A673 (cell line): ENCODE measurements around the gene KCND1. TPM values are rescaled to one million over a fixed set of nuclear protein-coding genes. Genes with fewer than 3 reads are reported as not detected.

Experiments
- BruUV-seq: library from RNA; stranded (reverse); fragments of 400-500 nt; replicated peaks from 2 replicates; lab custom pipeline; 2021; lab: Mats Ljungman, UMichigan
- CTCF ChIA-PET: fragments of 300-600 bp; sonication (Branson Sonifier 250); formaldehyde crosslinking; loops from one replicate; lab custom pipeline; 2022; ENCODE audit warnings: antibody characterized with exemption; lab: Charles Lee
- POLR2A ChIA-PET: fragments of 300-600 bp; sonication (Branson Sonifier 250); formaldehyde crosslinking; loops from one replicate; lab custom pipeline; 2022; ENCODE audit warnings: antibody characterized with exemption; ENCODE audit not compliant: low non-redundant PET; lab: Charles Lee
- DNase-seq: peaks from one replicate; pipeline ENCODE4 v3.0.0-alpha.2; 2015; ENCODE audit warnings: low spot score
- H3K27ac ChIP-seq: fragments of 200-600 bp; sonication (generic); 2 replicates; pipeline ENCODE4 v1.5.1; 2016; ENCODE audit warnings: mixed run types, low read depth, mild to moderate bottlenecking, mixed read lengths, antibody characterized with exemption, low read length; ENCODE audit not compliant: poor library complexity, severe bottlenecking
- H3K27me3 ChIP-seq: fragments of 200-600 bp; sonication (generic); replicated peaks from 2 replicates; pipeline ENCODE4 v1.6.1; 2017; ENCODE audit warnings: mixed run types, low read depth, mild to moderate bottlenecking, mixed read lengths, antibody characterized with exemption, low read length; ENCODE audit not compliant: insufficient read depth, poor library complexity
- H3K36me3 ChIP-seq: fragments of 200-600 bp; sonication (generic); 2 replicates; pipeline ENCODE4 v1.6.1; 2016; ENCODE audit warnings: mixed run types, mild to moderate bottlenecking, mixed read lengths, antibody characterized with exemption, low read length; ENCODE audit not compliant: insufficient read depth, poor library complexity, severe bottlenecking
- H3K4me1 ChIP-seq: fragments of 200-600 bp; sonication (generic); 2 replicates; pipeline ENCODE4 v1.6.1; 2017; ENCODE audit warnings: mixed run types, mild to moderate bottlenecking, mixed read lengths, antibody characterized with exemption, low read length; ENCODE audit not compliant: insufficient read depth, poor library complexity, severe bottlenecking
- H3K4me3 ChIP-seq: fragments of 200-600 bp; sonication (generic); 2 replicates; pipeline ENCODE4 v1.5.1; 2016; ENCODE audit warnings: low read depth, mixed run types, mild to moderate bottlenecking, mixed read lengths, low read length; ENCODE audit not compliant: poor library complexity, severe bottlenecking
- H3K9me3 ChIP-seq: fragments of 200-600 bp; sonication (generic); 2 replicates; pipeline ENCODE4 v1.6.1; 2016; ENCODE audit warnings: mixed run types, low read depth, mild to moderate bottlenecking, mixed read lengths, antibody characterized with exemption, low read length; ENCODE audit not compliant: poor library complexity, severe bottlenecking
- CTCF ChIP-seq: fragments of 300-800, 200-600 bp; sonication (generic); conservative IDR thresholded peaks from 2 replicates; pipeline ENCODE4 v1.5.1; 2017; ENCODE audit warnings: low read depth, mild to moderate bottlenecking, antibody characterized with exemption, low read length, moderate library complexity, mixed read lengths
- EZH2 ChIP-seq: fragments of 200-600 bp; sonication (generic); IDR thresholded peaks from 2 replicates; pipeline ENCODE4 v1.6.1; 2017; ENCODE audit warnings: borderline replicate concordance, low read depth, mild to moderate bottlenecking, mixed read lengths, antibody characterized with exemption, low read length; ENCODE audit not compliant: poor library complexity, severe bottlenecking
- intact Hi-C: fragments of 100-400 bp; cut with micrococcal nuclease; formaldehyde crosslinking; loops from one replicate; pipeline ENCODE4 v1.10.0; 2022; ENCODE audit not compliant: unreplicated experiment
- total RNA-seq: library from RNA; stranded (reverse); gene quantifications from 2 replicates; pipeline ENCODE4 v1.2.3, GENCODE V29; 2021

KCND1 gene
- total RNA-seq, 1 experiment from 2014 or later: 4.3 TPM

DNA sequence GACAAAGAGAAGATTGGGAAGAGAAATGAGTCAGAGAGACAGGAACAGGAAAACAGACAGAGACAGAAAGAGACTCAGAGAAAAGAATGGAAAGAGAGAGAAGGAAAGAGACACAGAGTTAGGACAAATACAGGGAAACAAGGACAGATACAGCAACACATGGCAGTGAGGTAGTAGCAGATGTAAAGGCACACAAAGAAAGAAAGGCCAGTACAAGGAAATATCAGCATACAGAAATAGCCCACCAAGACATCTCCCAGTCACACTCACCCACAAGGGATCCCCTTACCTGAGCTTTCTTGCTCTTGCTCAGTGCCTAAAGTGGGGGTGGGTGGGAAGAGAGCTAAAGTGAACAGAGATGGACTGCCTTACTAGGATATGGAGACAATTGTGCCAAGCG is 26.2 kb upstream of the KCND1 start:
- no peaks in the 10 kb centered on the region for H3K27me3 ChIP-seq
- peaks cover 17% of the 10 kb centered on the region for H3K36me3 ChIP-seq
- H3K27ac ChIP-seq: no peak overlapping the region
- no peaks in the 10 kb centered on the region for H3K4me1 ChIP-seq
- intact Hi-C loops: no loop called here
- POLR2A ChIA-PET: interaction anchor here (0.6 kb wide), 1 partner anchor 432 kb away, joined by 4 read pairs; no protein-coding TSS in a partner anchor
- DNase-seq: no peak
- no peak for TF ChIP-seq EZH2
- no peak for TF ChIP-seq CTCF
- CTCF ChIA-PET: no interaction called here
- no peak overlapping the region for H3K4me3 ChIP-seq
- no TSS peak for BruUV-seq
- H3K9me3 ChIP-seq: no peaks in the 10 kb centered on the region

DNA sequence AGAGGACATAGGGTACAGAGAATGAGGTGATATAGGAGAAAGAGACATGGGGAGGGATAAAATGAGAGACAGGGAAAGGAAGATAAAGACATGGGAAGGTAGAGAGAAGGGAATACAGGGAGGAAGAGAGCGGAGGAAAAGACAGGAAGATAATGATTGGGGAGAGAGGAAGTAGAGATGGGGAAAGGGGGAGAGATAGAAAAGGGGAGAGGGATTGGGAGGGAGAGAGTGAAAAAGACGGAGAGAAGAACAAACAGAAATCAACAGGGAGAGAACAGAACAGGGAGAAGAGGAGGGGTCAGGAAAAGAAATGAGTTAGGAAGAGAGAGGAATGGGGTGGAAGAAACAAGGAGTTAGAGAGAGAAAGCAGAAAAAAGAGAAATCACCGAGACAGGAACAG is 25.8 kb upstream of the KCND1 start:
- no peak for TF ChIP-seq CTCF
- TF ChIP-seq EZH2: no peak
- Histone ChIP-seq H3K4me1 (no peaks in the 10 kb centered on the region), H3K36me3 (peaks cover 17% of the 10 kb centered on the region), H3K27ac (no peak overlapping the region), H3K27me3 (no peaks in the 10 kb centered on the region), H3K4me3 (no peak overlapping the region), H3K9me3 (no peaks in the 10 kb centered on the region)
- DNase-seq: no peak
- intact Hi-C loops: no loop called here
- POLR2A ChIA-PET: no interaction called here
- no TSS peak for BruUV-seq
- CTCF ChIA-PET: no interaction called here

DNA sequence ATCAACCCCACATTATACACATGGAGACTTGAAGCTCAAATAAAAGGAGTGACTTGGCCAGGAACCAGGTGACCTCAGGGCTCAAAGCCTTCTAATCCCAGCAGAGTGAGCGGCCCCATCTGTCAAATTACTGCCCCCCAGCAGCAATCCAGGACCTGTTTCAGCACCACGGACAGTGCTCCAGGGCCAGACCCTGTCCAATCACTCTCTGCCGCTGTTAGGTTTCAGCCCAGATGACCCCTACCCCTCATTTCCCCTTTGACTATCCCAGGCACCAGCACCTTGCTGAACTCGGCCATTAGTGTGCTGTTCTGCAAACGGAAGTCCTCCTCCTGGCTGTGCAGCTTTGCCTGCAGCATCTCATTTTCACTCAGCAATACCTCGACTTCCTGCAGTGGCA is 25.3 kb upstream of the KCND1 start:
- POLR2A ChIA-PET: no interaction called here
- Histone ChIP-seq H3K36me3 (peaks cover 17% of the 10 kb centered on the region), H3K27ac (no peak overlapping the region), H3K9me3 (no peaks in the 10 kb centered on the region), H3K4me1 (no peaks in the 10 kb centered on the region), H3K27me3 (no peaks in the 10 kb centered on the region), H3K4me3 (no peak overlapping the region)
- DNase-seq: no peak
- CTCF ChIA-PET: no interaction called here
- intact Hi-C loops: no loop called here
- TF ChIP-seq CTCF (no peak), EZH2 (no peak)
- BruUV-seq: no TSS peak
